GM21360 (cell line): Measurements from ENCODE around the gene SMIM38.

ENCODE experiments used
- ATAC-seq: cut with Tn5 transposase; IDR thresholded peaks from one replicate; pipeline ENCODE4 v1.9.1; 2021; ENCODE audit warnings: mild to moderate bottlenecking, moderate library complexity; ENCODE audit not compliant: unreplicated experiment

SMIM38 gene

DNA sequence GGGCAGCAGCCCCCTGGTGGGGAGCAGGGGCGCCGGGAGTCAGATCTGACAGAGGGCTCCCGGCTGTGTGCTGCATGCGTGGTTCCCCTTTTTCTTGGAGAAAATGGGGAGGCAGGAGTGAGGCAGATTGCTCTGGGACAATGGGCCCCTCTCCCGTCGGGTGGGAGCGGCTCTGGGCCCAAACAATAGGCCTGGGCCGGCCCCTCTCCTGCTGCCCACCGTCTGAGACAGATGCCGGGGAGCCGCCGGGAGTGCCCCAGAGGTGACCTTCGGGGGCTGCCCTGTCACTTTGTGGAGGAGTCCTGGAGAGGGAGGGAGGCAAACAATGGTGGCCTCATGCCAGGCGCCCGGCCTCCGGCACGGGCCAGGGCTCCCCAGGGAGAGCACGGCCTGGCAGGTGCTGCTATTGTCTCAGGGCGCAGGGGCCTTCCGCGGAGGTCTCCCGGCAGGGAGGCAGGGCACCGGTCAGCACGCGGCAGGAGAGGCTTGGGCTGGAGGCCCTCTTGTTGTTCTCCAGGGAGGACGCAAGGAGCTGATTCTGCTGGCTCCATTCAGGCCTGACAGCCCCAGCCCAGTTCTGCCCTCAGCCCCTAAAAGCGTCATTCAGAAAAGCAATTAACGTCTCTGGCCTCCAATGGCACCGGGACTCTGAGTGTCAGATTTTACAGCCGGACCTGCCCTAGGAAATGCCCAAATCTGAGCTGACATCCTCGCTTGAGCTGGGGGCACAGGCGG lies 44.8 kb downstream of the SMIM38 start:
- no peak for ATAC-seq

- ATAC-seq: no peak
Observed at GRCh38 chr11:69201066-69201365, 45.3 kb downstream of the SMIM38 start.

GRCh38 chr11:69201764-69202370 lies 46.1 kb downstream of the SMIM38 start:
- no peak for ATAC-seq

DNA sequence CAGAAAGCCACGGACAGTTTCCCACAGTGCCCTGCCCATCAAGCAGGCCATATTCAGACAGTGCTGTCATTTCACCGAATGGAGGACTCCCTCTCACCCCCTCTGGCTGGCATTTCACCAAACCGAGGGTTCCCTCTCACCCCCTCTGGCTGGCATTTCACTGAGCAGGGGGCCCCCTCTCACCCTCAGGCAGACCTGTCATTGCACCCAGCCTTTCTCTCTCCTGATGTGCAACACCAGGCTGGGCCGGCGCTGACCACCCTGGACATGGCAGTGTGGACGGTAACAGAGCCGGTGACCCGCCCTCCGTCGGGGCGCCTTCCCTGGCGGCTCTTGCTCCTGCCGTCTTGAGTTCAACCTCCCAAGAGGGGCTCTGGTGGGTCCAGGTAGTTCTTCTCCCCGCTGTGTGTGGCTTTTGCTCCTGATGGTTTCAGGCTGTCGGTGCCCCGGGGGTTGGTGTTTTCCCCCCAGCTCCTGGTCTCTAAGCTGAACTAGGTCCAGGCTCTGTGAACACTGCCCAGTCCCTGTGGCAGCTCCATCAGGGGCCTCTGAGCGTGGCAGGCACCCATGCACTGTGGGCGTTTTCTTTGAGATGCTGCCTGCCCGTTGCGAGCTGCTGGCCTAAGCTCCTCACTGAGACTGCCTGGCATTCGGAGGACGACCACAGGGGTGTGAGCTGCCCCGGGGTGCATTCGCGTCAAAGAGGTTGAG lies 46.9 kb downstream of the SMIM38 start:
- ATAC-seq: no peak

DNA sequence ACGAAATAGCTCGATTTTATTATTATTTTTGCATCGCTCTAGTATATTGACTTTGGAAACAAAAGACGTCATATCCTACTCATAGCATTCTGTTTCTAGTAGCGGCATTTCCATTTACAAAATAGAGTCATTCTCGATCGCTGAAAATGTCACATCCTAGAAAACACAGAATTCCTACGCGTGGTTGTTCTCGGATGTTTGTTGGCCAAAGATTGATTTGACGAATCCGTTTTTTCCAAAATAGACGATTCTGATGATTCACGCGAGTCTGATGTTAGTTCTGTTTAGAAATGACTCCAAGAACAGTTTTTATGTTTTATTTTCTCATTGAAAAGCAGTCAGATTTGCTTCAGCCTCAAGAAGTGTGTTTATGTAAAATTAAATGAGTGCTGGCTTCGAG lies 47.6 kb downstream of the SMIM38 start:
- no peak for ATAC-seq

DNA sequence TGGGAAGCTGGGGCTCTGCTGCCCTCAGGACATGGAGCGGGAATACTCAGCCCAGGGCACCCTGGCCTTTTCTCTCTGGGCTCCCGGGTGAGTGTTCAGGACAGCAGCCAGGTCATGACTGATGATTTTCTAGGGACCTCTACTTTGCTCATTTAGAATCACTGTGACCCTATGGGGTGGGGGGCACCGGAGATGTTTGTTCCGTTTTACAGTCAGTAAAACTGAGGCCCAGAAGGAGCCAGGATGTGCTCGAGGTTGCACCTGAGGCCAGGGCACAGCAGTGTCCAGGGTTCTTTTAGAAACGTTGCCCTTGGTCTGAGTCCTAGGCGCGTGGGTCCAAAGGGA lies 48.1 kb downstream of the SMIM38 start:
- no peak for ATAC-seq

- no peak for ATAC-seq
Observed at GRCh38 chr11:69204246-69204940, 48.7 kb downstream of the SMIM38 start.

DNA sequence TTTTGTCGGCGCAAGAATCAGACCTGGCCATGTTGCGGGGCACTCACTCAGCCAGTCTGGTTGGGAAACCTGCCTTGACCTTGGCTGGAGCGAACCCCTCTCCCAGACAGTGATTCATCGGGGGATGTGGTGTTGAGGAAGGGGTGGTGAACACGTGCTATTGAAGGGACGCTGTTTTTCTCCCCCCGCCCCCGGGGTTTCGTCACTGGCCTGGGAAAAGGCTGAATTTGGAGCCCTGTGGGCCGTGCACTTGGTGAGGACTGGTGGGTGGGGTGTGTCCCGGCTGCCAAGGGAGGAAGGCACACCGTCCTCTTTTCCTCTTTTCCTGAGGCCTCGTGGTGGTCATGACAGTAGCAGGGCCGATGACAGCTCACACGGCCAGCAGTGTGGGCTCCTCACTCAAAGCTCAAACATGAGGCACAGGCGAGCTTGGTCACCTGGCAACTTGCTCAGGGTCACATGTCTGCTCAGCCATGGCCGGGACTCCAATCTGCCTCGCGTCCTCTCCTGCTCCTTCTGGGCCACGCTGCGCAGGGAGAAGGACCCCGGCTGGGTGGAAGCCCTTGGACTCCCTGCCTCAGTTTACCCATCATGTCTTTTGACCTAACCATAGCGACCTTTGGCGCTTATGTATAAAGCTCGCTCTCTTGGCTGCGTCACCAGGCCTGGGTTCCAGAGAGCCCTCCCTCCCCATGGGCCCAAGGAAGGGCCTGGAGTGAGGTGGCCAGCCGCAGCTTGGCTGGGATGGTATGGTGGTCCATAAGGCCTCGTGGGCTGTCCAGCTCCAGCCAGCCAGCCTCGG lies 49.4 kb downstream of the SMIM38 start:
- ATAC-seq: no peak
